GM12875 (cell line): Measurements from ENCODE around the gene ZBTB9.

ENCODE experiments used
- H3K4me3 ChIP-seq: one replicate; pipeline ENCODE4 v1.5.1; 2011; ENCODE audit warnings: low read depth, low read length, control low read depth
- TF ChIP-seq, protein P1 (sequence below): IDR thresholded peaks from 2 replicates; pipeline ENCODE4 v1.5.1; 2011; ENCODE audit warnings: low read depth, mild to moderate bottlenecking, control low read depth, inconsistent platforms, low read length, moderate library complexity, borderline replicate concordance; ENCODE audit not compliant: insufficient read depth

The ZBTB9 gene

DNA sequence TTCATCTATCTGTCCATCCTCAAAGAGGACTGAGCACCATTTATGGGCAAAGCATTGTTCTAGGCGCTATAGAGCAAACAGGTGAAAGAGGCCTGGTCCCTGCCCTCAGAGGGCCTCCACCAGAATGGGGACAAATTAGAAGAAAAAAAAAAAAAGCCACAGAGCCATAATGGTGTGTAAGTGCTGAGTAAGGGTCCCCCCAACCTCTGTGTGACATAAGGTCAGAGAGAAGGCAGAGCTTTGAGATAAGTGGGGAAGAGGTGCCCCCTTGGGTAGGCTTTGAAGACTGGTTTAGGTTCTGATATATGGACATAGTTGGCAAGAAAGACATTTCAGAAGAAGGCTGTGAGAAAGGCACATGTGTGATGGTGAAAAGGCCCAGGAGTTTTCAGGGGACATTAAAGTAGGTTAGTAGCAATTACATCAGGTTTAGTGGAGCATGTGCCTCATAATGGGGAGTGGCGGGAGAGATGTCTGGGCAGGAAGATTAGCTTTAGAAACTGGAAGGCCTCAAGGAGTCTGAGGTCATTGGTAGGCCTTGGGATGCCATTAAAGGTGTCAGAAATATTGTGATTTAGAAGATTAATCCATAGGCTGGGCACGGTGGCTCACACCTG lies 15.3 kb upstream of the ZBTB9 start:
- no peak overlapping the region for H3K4me3 ChIP-seq
- TF ChIP-seq, protein P1, sequence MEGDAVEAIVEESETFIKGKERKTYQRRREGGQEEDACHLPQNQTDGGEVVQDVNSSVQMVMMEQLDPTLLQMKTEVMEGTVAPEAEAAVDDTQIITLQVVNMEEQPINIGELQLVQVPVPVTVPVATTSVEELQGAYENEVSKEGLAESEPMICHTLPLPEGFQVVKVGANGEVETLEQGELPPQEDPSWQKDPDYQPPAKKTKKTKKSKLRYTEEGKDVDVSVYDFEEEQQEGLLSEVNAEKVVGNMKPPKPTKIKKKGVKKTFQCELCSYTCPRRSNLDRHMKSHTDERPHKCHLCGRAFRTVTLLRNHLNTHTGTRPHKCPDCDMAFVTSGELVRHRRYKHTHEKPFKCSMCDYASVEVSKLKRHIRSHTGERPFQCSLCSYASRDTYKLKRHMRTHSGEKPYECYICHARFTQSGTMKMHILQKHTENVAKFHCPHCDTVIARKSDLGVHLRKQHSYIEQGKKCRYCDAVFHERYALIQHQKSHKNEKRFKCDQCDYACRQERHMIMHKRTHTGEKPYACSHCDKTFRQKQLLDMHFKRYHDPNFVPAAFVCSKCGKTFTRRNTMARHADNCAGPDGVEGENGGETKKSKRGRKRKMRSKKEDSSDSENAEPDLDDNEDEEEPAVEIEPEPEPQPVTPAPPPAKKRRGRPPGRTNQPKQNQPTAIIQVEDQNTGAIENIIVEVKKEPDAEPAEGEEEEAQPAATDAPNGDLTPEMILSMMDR: no peak

GRCh38 chr6:33439956-33440648 lies 14.3 kb upstream of the ZBTB9 start:
- TF ChIP-seq, protein P1: no peak
- H3K4me3 ChIP-seq: no peak overlapping the region

GRCh38 chr6:33440649-33441309 lies 13.6 kb upstream of the ZBTB9 start:
- TF ChIP-seq, protein P1: no peak
- H3K4me3 ChIP-seq: no peak overlapping the region

GRCh38 chr6:33441457-33441856 lies 12.9 kb upstream of the ZBTB9 start:
- TF ChIP-seq, protein P1: no peak
- H3K4me3 ChIP-seq: no peak overlapping the region

- TF ChIP-seq, protein P1: no peak
- no peak overlapping the region for H3K4me3 ChIP-seq
These were observed 12.1 kb upstream of the ZBTB9 start for GRCh38 chr6:33442283-33442682.

DNA sequence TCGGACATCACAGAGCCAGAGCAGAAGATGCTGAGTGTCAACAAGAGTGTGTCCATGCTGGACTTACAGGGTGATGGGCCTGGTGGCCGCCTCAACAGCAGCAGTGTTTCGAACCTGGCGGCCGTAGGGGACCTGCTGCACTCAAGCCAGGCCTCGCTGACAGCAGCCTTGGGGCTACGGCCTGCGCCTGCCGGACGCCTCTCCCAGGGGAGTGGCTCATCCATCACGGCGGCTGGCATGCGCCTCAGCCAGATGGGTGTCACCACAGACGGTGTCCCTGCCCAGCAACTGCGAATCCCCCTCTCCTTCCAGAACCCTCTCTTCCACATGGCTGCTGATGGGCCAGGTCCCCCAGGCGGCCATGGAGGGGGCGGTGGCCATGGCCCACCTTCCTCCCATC lies 11.4 kb upstream of the ZBTB9 start:
- TF ChIP-seq, protein P1: no peak
- H3K4me3 ChIP-seq: no peak overlapping the region
